Measurements from ENCODE around the gene RECK. TPM values are rescaled to one million over a fixed set of nuclear protein-coding genes. Genes with fewer than 3 reads are reported as not detected.

The RECK gene
- total RNA-seq, 1 experiment from 2014 or later = 10.3 TPM

GRCh38 chr9:36008774-36009300 lies 27.9 kb upstream of the RECK start:
- no peak overlapping the region for H3K9ac ChIP-seq (ENCODE audit: extremely low read depth, insufficient read length, low read length)
- no peak overlapping the region for H3K27ac Mint-ChIP-seq
- DNase-seq = peak; percentile 75
- no peak overlapping the region for H2BK20ac ChIP-seq (ENCODE audit: low read depth, low read length, poor library complexity, severe bottlenecking)
- no peak overlapping the region for H2AK5ac ChIP-seq (ENCODE audit: insufficient read length, low read length)
- H3K4me1 Mint-ChIP-seq = no peaks in the 10 kb centered on the region; a peak in 1 of 4 replicates
- H3K9me3 Mint-ChIP-seq = peaks cover 8 to 13% of the 10 kb centered on the region in 2 experiments; a peak in 4 of 5 replicates
- no peak overlapping the region for H3K4ac ChIP-seq (ENCODE audit: low read depth, low read length)
- H3K9me3 ChIP-seq (ENCODE audit: control insufficient read depth, low read depth, low read length) = no peaks in the 10 kb centered on the region
- no CpG with 5 or more reads among the region's 11 CpGs for WGBS (ENCODE audit: extremely low coverage, insufficient read length, low lambda C conversion rate)
- peak; percentile 100 for TF ChIP-seq CTCF (conservative IDR thresholded peaks at IDR 0.05)
- H2BK5ac ChIP-seq (ENCODE audit: insufficient read length, low read length) = no peak overlapping the region
- no peak overlapping the region for H4K8ac ChIP-seq (replicated peaks; ENCODE audit: insufficient read length, low read depth, low read length)
- no peak overlapping the region for H2BK15ac ChIP-seq (ENCODE audit: low read depth, low read length)
- no peak overlapping the region for H3K23ac ChIP-seq (ENCODE audit: insufficient read length, low read depth, low read length)
- H3K14ac ChIP-seq (ENCODE audit: insufficient read depth, low read length) = no peak overlapping the region
- H3K18ac ChIP-seq (ENCODE audit: insufficient read length, low read depth, low read length) = no peak overlapping the region
- no peaks in the 10 kb centered on the region for H3K27me3 ChIP-seq (ENCODE audit: insufficient read depth, low read length)
- no peaks in the 10 kb centered on the region for H3K79me2 ChIP-seq (ENCODE audit: insufficient read depth, low read length)
- H3K27me3 Mint-ChIP-seq (ENCODE audit: low read depth) = peaks cover 75% of the 10 kb centered on the region
- no peaks in the 10 kb centered on the region for H4K20me1 ChIP-seq (ENCODE audit: control insufficient read depth, insufficient read depth, insufficient read length)
- H2BK120ac ChIP-seq (ENCODE audit: low read depth, low read length, poor library complexity, severe bottlenecking) = no peak overlapping the region
- no peaks in the 10 kb centered on the region for H3K23me2 ChIP-seq (ENCODE audit: insufficient read length, low read depth, low read length, poor library complexity, severe bottlenecking)
- H2BK12ac ChIP-seq (ENCODE audit: insufficient read length, low read depth, low read length) = no peak overlapping the region
- no peak overlapping the region for H3K4me3 Mint-ChIP-seq
- no peak overlapping the region for H3K4me2 ChIP-seq (ENCODE audit: insufficient read depth, insufficient read length, low read length)
- H3K36me3 Mint-ChIP-seq (ENCODE audit: insufficient read depth in 1 of 3, low read depth in 3 of 3) = peaks cover 0 to 7% (median 0%) of the 10 kb centered on the region in 3 experiments; a peak in 2 of 7 replicates
- no peak overlapping the region for H3K56ac ChIP-seq (ENCODE audit: insufficient read length, low read depth, low read length)
- H3K27ac ChIP-seq (ENCODE audit: insufficient read length, low read depth, low read length) = no peak overlapping the region
- H3T11ph ChIP-seq (ENCODE audit: low read length) = no peak overlapping the region
- H2AFZ ChIP-seq (ENCODE audit: low read length) = no peak overlapping the region
- H4K91ac ChIP-seq (ENCODE audit: insufficient read length, low read depth, low read length) = no peak overlapping the region
- H4K5ac ChIP-seq (ENCODE audit: insufficient read length, low read depth, low read length) = no peak overlapping the region
- H3K4me1 ChIP-seq (ENCODE audit: insufficient read depth, low read length) = no peaks in the 10 kb centered on the region
- H3K79me1 ChIP-seq (ENCODE audit: insufficient read depth, low read depth, low read length, poor library complexity, severe bottlenecking) = no peaks in the 10 kb centered on the region

Data from H9 (cell line).